Smooth muscle cell (in vitro differentiated cells): ENCODE results near the gene GDAP2. TPM values are rescaled to one million over a fixed set of nuclear protein-coding genes. Genes with fewer than 3 reads are reported as not detected.

Source experiments
- DNase-seq: peaks from one replicate; lab custom pipeline; 2025; ENCODE audit not compliant: unreplicated experiment; lab: John Stamatoyannopoulos, UW
- H2AFZ ChIP-seq: fragments of 200-600 bp; sonication (generic); 2 replicates; pipeline ENCODE4 v1.6.0; 2016; ENCODE audit warnings: antibody characterized with exemption, low read depth, mild to moderate bottlenecking
- H3F3A ChIP-seq: fragments of 200-600 bp; sonication (generic); 2 replicates; pipeline ENCODE4 v1.6.0; 2017; ENCODE audit warnings: antibody characterized with exemption, low read depth
- H3K27ac ChIP-seq: fragments of 200-600 bp; sonication (generic); 2 replicates; pipeline ENCODE4 v1.5.1; 2016; ENCODE audit warnings: low read depth, mild to moderate bottlenecking
- H3K27me3 ChIP-seq: fragments of 200-600 bp; sonication (generic); 2 replicates; pipeline ENCODE4 v1.6.1; 2016; ENCODE audit warnings: low read depth, mild to moderate bottlenecking
- H3K36me3 ChIP-seq: fragments of 200-600 bp; sonication (generic); 2 replicates; pipeline ENCODE4 v1.5.1; 2016; ENCODE audit warnings: low read depth
- H3K4me1 ChIP-seq: fragments of 200-600 bp; sonication (generic); 2 replicates; pipeline ENCODE4 v1.5.1; 2016; ENCODE audit warnings: low read depth
- H3K4me2 ChIP-seq: fragments of 200-600 bp; sonication (generic); 2 replicates; pipeline ENCODE4 v1.6.0; 2016; ENCODE audit warnings: mild to moderate bottlenecking
- H3K4me3 ChIP-seq: fragments of 200-600 bp; sonication (generic); 2 replicates; pipeline ENCODE4 v1.5.1; 2016; ENCODE audit warnings: mild to moderate bottlenecking
- H3K79me2 ChIP-seq: fragments of 200-600 bp; sonication (generic); 2 replicates; pipeline ENCODE4 v1.6.0; 2016; ENCODE audit warnings: low read depth, mild to moderate bottlenecking
- H3K9ac ChIP-seq: fragments of 200-600 bp; sonication (generic); 2 replicates; pipeline ENCODE4 v1.6.0; 2016; ENCODE audit warnings: low read depth
- H3K9me3 ChIP-seq: fragments of 200-600 bp; sonication (generic); replicated peaks from 2 replicates; pipeline ENCODE4 v1.5.1; 2016; ENCODE audit warnings: low read depth
- H4K20me1 ChIP-seq: fragments of 200-600 bp; sonication (generic); 2 replicates; pipeline ENCODE4 v1.6.0; 2016; ENCODE audit warnings: low read depth
- WGBS: methylation state at CpG from one replicate; pipeline ENCODE4 v1.1.7; 2016; ENCODE audit warnings: low lambda C conversion rate; 5-methylcytosine and 5-hydroxymethylcytosine counted together
- polyA plus RNA-seq: library from polyadenylated mRNA; unstranded; fragments of >200 nt; fragmentation: Nextera tagmentation; extraction: Ambion mirVana; gene quantifications from 2 replicates; pipeline ENCODE4 v1.2.1, GENCODE V29; 2016
- total RNA-seq: library from RNA; depleted of rRNA; stranded (reverse); fragments of >200 nt; gene quantifications from 2 replicates; pipeline ENCODE4 v1.2.3, GENCODE V29; 2014
- TF ChIP-seq, protein P1 (sequence below): fragments of 200-600 bp; sonication (generic); IDR thresholded peaks from 2 replicates; pipeline ENCODE4 v1.5.1; 2017; ENCODE audit warnings: borderline replicate concordance, mild to moderate bottlenecking, antibody characterized with exemption; ENCODE audit not compliant: insufficient read depth, poor library complexity, severe bottlenecking

The GDAP2 gene
- total and polyA plus RNA-seq, 2 experiments from 2014 or later, result 10.5 to 30.1 TPM

DNA sequence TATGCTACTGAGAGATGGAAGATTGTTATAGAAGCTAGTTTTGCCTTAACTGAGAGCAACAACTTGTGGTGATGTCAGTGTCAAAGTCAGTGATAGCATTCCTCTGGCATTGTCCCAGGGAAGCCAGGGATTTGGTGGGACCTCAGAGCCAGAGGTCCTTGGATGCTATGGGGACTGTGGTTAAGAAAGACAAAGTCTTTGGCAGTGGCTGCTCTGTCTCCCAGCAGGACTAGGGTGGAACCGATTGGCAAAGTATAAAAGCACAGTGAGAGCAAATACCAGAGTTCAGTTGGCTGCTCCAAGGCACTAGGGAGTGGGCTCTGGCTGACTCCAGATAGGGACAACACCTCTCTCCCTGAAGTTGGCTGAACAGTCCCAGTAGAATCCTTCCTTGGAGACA lies 104.8 kb downstream of the GDAP2 start:
- H3K4me2 ChIP-seq, result no peak overlapping the region
- H2AFZ ChIP-seq, result no peak overlapping the region
- H3F3A ChIP-seq, result peaks cover 16% of the 10 kb centered on the region
- H4K20me1 ChIP-seq, result no peaks in the 10 kb centered on the region
- H3K9ac ChIP-seq, result no peak overlapping the region
- H3K9me3 ChIP-seq, result no peaks in the 10 kb centered on the region
- 91% methylated on average over 1 of the region's 1 CpG for WGBS
- H3K79me2 ChIP-seq, result no peaks in the 10 kb centered on the region
- H3K27ac ChIP-seq, result no peak overlapping the region
- no peak overlapping the region for H3K4me3 ChIP-seq
- peaks cover 10% of the 10 kb centered on the region for H3K4me1 ChIP-seq
- no peak for DNase-seq
- TF ChIP-seq, protein P1, sequence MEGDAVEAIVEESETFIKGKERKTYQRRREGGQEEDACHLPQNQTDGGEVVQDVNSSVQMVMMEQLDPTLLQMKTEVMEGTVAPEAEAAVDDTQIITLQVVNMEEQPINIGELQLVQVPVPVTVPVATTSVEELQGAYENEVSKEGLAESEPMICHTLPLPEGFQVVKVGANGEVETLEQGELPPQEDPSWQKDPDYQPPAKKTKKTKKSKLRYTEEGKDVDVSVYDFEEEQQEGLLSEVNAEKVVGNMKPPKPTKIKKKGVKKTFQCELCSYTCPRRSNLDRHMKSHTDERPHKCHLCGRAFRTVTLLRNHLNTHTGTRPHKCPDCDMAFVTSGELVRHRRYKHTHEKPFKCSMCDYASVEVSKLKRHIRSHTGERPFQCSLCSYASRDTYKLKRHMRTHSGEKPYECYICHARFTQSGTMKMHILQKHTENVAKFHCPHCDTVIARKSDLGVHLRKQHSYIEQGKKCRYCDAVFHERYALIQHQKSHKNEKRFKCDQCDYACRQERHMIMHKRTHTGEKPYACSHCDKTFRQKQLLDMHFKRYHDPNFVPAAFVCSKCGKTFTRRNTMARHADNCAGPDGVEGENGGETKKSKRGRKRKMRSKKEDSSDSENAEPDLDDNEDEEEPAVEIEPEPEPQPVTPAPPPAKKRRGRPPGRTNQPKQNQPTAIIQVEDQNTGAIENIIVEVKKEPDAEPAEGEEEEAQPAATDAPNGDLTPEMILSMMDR, result no peak
- no peaks in the 10 kb centered on the region for H3K27me3 ChIP-seq
- no peaks in the 10 kb centered on the region for H3K36me3 ChIP-seq

DNA sequence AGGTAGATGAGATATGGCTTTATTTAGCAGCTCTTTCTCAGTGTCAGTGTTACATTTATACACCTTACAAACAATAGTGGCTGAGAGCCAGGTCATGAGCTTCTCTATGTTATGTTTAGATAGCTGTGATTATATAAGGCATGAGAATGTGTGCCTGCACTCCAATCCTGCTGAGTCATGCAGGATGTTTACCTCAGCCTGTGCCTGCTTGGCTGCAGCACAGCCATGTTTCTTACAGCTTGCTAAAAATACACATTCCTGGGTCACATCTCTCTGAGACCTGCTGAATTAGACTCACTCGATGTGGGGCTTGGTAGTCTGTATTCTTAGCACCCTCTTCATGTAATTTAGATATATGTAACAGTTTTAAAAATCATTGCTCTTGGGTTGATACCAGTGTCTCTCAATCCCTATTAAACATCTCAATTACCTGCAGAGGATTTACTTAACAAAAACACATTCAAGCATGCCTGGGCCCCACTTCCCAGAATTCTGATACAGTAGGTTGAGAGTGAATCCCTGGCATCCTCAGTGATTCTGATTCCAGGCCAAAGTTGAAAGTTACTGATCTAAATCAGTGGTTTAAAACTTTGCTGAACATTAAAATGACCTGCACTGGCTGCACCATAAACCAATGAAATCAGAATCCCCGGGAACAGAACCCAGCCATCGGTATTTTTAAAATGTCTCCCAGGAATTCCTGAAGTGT lies 107.5 kb downstream of the GDAP2 start:
- H3K36me3 ChIP-seq, result no peaks in the 10 kb centered on the region
- peak overlapping the region; percentile 24 for H2AFZ ChIP-seq
- H3K4me3 ChIP-seq, result no peak overlapping the region
- no peaks in the 10 kb centered on the region for H3K9me3 ChIP-seq
- no peak for DNase-seq
- peak overlapping the region; percentile 75 for H3K27ac ChIP-seq
- H3K4me1 ChIP-seq, result peaks cover 6% of the 10 kb centered on the region
- H4K20me1 ChIP-seq, result no peaks in the 10 kb centered on the region
- peak overlapping the region; percentile 62 for H3K9ac ChIP-seq
- TF ChIP-seq, protein P1, result no peak
- H3K27me3 ChIP-seq, result no peaks in the 10 kb centered on the region
- 73% methylated on average over 3 of the region's 3 CpGs for WGBS
- peaks cover 3% of the 10 kb centered on the region for H3F3A ChIP-seq
- no peaks in the 10 kb centered on the region for H3K79me2 ChIP-seq
- H3K4me2 ChIP-seq, result peak overlapping the region; percentile 64

DNA sequence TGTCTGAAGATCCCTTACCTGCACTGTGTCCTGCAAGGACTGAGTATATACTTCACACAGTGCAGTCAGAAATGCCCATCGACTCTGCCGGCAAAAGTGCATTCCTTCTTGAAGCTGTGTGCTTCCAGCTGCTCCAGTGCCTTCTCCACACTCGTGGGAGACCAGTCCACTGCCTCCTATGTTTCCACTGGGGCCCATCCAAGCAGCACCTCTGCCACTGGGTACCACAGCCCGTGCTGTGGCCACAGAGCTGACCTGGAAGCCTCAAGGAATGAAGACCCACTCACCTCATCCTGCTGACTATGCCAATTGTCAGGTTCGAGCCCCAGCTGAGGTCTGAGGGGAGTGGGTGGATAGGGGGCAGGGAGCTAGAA lies 108.1 kb downstream of the GDAP2 start:
- 79% methylated on average over 5 of the region's 5 CpGs for WGBS

More for the DNA sequence above, 108.1 kb downstream of the GDAP2 start:
- H3F3A ChIP-seq, result no peaks in the 10 kb centered on the region
- DNase-seq, result no peak
- H3K9ac ChIP-seq, result peak overlapping the region; percentile 62
- TF ChIP-seq, protein P1, result no peak
- H3K27me3 ChIP-seq, result no peaks in the 10 kb centered on the region
- H4K20me1 ChIP-seq, result no peaks in the 10 kb centered on the region
- H3K36me3 ChIP-seq, result no peaks in the 10 kb centered on the region
- H3K4me2 ChIP-seq, result peak overlapping the region; percentile 64
- H3K9me3 ChIP-seq, result no peaks in the 10 kb centered on the region
- no peak overlapping the region for H3K4me3 ChIP-seq
- H2AFZ ChIP-seq, result peak overlapping the region; percentile 24
- H3K4me1 ChIP-seq, result peaks cover 5% of the 10 kb centered on the region
- H3K27ac ChIP-seq, result peak overlapping the region; percentile 75
- no peaks in the 10 kb centered on the region for H3K79me2 ChIP-seq
